HG03558 (cell line): Measurements from ENCODE around the gene NWD2.

Experiments used
- ATAC-seq: cut with Tn5 transposase; IDR thresholded peaks from one replicate; pipeline ENCODE4 v1.9.1; 2021; ENCODE audit warnings: moderate number of reproducible peaks; ENCODE audit not compliant: unreplicated experiment; ENCODE audit errors: extremely low read depth

The NWD2 gene

DNA sequence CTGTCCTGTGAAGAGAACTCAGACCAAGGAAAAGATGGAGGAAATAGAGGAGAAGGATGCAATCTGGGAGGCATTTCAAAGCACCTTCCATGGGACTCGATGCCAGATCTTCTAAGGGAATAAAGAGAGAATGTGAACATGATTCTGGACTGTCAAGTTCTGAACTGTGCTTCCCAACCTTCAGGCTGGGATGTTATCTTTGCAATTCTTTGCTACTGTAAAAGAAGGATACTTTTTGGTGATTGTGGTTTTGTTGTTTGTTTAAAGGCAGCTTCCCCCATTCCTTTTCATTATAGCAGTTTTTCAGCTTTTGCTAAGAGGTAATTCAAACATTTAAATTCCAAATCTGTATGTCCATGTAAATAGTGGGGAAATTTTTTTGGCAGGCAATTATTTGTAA is 217.3 kb downstream of the NWD2 start:
- no peak for ATAC-seq

DNA sequence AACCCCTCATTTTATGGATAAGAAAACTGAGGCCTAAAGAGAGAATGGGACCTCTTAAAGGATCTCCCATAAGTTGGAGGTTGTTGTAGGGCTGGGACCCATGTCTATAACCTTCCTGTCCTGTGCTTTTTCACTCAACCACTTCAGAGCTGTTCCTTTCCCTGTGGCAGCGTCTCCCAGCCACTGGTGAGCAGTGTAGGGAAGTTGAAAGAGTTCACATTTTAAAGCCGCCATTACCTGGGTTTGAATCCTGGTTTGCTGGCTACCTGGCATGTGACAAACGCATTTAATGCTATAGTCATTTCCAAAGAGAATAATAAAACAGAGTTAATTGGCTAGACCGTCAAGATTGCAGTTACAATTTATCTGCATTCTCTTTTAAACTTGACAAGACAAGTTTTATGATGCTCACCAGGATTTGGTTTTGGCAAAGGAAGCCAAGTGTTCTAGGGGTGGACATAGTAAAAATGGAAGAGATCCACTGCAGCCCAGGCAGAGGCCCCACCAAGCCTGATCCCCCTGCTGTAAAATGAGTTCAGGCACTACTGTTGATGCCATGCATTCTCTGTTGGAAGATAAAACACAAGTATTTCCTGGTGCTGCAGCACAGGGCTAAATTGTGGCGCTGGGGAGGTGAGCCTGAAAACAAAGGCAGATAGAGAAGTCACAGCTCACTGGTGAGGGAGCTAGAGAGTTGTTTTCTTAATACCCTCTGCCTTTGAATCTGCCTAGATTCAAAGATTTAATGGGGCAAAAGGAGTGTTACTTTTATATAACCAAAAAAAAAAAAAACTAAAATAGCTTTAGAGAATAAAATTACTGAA is 218.7 kb downstream of the NWD2 start:
- no peak for ATAC-seq

DNA sequence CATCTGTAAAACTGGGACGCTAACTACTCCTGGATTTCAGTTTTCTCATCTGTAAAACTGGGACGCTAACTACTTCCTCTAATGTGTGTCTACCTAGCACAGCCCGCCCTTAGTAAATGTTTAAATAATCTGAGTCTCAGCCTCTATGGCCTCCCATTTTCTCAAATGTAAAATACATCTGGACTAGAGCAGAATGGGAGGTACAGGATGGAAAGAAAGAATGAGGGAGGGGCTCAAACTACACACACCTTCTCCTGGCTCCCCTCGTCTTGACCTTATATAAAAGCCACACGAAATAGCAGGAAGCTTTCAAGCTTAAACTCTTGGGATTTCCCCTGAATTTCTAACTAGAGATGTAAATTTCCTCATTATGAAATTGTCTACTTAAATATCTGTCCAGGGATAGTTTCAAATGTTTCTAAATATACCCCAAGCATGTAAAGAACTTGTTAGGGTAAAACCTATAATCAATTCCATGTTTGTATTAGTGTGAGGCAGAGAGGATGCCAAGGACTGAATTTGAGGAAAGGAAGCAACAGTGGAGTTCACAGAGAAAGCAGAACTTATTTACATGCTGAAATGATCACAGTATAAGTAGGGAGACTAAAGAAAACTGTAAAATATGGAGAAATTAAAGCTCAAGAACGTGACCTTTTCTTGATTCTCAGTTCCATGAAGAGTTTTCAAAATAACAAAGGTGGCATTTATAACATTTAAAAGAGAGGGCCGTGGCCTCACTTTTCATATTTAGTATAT is 220.0 kb downstream of the NWD2 start:
- ATAC-seq = no peak

DNA sequence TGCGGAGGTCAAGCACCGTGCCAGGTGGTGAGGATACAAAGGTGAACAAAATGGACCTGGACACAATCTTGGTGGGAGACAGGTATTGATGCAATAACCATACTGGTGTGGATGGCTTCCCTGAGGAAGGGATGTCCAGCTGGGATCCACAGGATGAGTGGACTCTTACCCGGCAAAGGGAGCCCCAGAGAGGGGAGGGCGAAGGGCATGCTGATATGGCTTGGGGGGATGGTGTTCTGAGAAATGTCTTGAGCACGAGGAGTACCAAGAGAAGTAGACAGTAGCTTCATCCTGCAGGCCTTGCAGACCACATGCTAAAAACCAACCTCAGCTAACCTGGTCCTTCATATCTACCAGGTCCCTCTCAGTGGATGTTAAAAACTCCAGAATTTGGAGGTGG is 220.8 kb downstream of the NWD2 start:
- ATAC-seq = no peak

DNA sequence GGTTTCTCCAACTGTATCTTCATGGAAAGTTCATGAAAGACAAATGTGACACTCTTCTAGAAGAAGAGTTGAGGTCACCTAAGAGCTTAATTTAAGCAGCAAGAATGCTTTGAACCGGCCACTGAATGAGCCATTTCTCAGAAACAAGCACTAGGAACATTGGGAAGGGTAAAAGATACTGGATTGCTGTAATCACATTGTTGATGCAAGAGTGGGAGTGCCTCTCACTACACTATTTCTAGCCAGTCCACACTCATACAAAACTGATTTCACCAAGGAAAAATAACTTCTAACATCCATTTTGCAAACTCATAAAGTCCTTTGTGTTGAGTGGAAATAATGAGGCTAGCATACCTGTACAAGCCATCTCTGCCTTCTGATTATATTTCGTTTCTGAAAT is 221.3 kb downstream of the NWD2 start:
- no peak for ATAC-seq

DNA sequence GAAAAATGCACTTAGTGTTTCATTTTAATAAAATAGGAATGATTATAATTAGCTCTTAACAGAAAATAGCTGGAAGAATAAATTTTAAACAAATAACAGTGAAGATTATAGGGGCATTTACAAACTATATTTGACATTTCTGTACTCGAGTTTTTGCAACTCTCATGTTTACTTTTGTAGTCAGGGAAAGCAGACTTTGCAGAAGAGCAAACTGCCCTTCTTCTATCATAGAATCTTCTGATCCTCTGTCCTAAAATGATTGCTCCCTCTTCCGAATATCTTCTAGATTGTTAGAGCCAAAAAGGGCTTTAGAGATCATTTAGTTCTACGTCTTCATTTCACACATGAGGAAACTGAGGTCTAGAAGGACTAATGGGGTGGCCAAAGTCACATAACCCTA is 222.7 kb downstream of the NWD2 start:
- no peak for ATAC-seq

DNA sequence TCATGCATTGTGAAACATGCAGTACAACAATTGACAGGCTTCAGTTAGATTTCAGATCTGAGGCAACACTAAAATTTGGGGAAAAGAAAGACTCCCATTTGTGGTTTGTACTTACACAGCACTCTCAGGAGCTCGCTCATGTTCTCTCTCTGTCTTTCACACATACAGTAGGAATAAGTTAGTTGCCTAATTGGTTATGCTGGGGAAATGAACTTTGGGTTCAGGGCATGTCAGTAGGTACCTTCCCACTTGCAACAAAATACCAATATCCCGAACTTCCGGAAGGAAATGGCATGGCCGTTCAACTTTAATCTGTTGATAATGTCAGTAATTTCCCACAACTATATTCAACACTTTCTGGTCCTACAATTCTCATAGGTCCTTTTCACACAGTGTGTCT is 223.3 kb downstream of the NWD2 start:
- no peak for ATAC-seq

DNA sequence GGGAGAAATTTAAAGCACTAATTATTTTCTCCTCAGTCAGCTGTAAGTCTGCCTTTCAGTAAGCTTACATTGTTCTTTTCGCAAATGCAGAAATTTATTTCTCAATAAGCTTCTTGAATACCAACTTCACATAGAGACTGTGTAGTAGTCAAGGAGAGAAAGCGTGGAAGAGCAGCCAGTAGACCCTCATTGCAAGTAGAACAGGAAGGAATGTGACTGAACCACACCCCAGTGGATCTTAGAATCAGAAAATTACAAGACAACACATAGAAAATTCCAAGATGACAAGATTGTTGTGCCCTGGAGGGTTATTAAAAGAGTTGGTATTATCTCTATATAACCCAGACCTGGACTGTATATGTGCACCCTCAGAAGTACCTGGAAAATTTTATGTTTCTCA is 224.7 kb downstream of the NWD2 start:
- no peak for ATAC-seq

DNA sequence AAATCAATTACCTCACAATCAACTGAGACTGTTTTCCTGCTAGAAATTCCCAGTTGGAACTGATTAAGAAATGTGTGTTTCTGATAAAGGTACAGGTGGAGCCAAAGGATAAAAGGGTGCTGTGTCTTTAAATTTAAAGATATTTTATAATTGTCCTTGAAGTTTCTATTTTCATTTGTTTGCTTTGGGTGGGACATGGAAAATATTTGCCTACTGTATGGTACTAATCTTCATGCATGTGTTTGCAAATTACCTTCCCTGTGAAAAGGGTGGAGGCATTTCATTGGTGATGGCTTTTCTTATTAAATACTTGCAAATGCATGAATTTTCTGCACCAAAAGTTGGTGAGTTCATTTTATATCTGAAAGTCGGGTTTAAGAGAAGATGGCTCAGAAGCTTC is 225.7 kb downstream of the NWD2 start:
- ATAC-seq = no peak

DNA sequence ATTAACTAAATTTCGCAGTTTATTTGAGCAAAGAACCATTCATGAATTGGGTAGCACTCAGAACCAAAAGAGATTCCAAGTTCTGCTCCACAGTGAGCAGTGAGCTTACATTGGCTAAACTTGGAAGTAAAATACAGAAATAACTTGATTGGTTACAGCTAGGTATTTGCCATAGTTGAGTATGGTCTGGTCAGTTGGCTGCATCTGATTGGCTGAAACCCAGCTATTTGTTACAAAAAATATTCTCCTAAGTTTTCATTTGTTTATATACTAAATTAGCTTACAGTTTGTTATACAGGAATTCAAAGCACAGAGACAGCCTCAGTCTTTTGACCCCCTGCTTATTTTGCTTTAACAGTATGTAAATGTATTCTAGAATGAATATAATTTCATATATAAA is 226.6 kb downstream of the NWD2 start:
- ATAC-seq = no peak

DNA sequence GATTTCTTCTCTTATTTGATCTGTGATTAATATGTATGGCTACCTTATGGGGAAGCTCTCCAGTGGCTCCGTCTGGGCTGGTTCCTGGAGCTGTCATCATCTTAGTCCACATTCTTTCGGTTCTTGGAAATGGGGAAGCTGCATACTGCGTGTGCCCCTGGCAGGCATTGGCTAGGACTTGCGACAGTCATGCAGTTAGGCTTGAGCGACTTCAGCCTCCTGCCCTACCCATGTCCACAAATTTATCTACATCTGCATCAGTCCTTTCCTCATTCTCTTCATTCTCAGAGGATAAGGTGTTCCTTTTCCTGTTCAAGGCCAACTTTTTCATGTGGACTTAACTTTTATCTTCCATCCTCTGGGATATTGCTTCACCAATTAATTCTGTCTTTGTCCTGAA is 227.4 kb downstream of the NWD2 start:
- no peak for ATAC-seq

DNA sequence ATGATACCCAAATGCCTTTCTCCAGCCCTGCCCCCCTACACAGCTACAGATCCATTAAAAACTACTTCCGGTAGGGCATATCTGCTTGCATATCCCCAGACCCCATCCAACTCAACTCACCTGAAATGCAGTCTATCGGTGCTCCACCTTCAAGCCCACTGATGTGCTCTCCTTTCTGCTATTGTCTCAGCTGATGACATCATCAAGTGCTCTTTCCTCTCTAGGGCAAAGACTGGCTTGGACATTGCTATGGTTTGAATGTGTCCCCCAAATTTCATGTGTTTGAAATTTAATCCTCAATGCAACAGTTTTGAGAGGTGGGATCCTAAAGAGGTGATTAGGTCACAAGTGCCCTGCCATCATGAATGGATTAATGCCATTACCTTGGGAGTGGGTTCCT is 229.3 kb downstream of the NWD2 start:
- ATAC-seq = no peak

DNA sequence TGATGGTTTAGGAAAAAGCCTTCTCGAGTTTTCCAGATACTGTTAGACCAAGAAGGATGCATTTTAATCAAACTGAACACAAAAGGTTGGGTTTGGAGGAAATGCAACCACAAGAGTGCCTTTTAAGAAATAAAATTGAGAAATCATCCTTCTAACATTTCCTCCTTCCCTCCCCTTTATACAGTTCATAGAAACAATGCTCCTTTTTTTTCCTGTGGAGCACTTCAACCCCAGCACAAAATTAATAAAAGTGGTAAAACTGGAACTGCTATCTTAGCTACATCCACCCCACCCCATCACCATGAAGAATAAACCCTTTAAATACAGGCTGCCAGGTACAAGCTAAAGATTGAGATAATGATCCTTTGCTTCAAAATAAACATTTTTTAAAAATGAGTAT is 230.5 kb downstream of the NWD2 start:
- no peak for ATAC-seq

DNA sequence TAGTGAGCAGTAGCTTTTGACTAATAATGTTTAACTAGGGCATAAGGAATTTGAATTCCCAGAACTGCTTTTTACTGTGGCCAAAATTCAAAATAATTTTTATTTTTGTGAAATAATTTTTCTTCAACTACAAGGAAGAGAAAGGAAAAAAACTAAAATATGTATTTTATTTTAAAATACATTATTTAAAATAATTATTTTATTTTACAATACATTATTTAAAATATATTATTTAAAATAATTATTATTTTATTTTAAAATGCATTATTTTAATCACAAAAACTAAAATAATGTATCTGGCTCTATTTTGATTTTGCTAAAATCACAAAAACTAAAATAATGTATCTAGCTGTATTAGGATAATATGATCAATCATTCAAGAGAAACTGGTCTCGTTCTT is 231.2 kb downstream of the NWD2 start:
- no peak for ATAC-seq

DNA sequence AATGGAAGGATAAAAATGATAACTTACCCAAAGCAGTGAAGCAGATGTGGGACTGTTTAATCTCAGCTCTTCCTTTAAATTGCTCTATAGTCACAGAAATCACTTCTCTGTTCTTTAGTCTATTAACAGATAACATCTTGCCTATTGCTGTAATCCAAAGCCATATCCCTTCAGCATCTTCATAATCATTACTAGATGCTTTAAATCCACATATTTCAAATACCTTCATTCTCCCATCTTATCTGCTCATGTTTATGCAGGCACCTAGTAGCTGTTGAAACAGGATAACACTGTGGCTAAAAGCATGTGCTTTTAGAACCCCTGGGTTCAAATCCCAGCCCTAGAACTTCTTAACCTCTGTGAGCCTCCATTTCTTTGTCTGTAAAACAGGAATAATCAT is 231.7 kb downstream of the NWD2 start:
- ATAC-seq = no peak

DNA sequence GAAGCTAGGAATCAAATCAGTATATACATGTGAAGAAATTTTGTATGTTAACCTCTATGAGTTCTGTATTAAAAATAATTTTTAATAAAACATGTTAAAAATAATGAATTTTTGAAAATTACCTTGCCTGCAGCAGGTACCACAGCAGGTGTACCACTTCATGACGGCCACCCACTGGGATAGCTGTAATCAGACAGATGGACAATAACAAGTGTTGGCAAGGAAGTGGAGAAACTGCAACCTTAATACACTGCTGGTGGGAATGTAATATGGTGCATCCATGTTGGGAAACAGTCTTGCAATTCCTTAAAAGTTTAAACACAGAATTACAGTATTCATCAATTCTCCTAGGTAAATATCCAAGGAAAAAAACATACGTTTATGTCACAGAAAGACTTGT is 232.1 kb downstream of the NWD2 start:
- no peak for ATAC-seq

DNA sequence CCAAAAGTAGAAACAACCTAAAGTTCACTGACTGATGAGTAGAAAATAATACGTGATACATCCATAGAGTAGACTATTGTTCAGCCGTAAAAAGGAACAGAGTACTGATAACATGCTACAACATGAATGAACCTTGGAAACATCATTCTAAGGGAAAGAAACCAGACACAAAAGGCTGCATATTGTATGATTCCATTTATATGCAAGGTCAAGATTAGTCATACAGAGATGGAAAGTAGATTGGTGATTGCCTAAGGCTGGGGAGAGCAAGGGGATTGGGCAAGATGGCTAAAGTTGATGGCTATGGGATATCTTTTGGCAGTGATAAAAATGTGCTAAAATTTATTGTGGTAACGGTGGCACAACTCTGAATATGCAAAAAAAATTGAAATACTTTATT is 232.6 kb downstream of the NWD2 start:
- no peak for ATAC-seq

DNA sequence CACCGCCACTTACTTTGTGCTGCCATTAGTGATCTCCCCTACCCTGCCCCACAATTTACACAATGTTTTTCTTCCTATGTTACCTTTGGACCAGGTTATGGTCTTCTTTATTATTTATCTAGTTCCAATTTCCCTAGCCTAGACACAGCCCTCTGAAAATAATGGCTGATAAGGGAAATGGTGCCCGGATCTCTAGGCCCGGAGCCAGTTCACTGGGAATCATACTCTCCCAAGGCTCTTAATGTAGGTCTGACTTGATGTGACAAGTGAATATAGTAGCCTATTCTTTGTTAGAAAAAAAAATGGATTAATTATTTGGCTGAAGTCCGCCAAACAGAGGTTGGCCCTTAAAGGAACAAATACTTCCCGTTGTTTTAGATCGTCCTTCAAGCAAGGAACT is 233.6 kb downstream of the NWD2 start:
- no peak for ATAC-seq

DNA sequence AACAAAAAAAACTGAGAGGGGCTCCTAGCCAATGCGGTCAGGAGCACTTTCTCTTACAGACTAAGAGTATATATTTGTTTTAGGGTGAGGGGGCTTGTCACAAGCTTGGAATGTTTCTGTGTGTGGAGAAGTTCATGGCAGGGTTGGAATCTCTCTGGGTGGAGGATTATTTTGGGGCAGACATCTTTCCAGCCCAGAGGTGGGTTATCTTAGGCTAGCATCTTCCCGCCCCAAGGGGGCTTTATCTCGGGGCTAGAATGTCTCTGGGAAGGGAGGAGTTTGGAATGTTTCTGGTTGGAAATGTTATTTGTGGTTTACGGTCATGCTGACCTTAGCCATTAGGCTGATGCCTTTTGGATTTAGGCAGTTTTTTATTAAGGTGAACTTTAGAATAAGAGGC is 236.0 kb downstream of the NWD2 start:
- no peak for ATAC-seq

DNA sequence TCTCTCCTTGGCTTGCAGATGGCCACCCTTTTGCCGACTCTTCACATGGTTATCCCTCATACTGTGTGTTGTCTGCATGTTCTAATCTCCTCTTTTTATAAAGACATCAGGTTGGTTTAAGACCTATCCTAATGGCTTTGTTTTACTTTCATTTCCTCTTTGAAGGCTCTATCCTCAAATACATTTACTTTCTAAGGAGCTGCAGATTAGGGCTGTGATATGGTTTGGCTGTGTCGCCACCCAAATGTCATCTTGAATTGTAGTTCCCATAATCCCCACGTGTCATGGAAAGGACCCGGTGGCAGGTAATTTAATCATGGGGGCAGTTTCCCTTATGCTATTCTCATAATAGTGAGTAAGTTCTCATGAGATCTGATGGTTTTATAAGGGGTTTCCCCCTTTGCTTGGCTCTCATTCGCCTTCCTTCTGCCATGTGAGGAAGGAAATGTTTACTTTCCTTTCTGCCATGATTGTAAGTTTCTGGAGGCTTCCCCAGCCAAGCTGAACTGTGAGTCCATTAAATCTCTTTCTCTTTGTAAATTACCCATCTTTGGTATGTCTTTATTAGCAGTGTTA is 237.1 kb downstream of the NWD2 start:
- ATAC-seq = no peak

DNA sequence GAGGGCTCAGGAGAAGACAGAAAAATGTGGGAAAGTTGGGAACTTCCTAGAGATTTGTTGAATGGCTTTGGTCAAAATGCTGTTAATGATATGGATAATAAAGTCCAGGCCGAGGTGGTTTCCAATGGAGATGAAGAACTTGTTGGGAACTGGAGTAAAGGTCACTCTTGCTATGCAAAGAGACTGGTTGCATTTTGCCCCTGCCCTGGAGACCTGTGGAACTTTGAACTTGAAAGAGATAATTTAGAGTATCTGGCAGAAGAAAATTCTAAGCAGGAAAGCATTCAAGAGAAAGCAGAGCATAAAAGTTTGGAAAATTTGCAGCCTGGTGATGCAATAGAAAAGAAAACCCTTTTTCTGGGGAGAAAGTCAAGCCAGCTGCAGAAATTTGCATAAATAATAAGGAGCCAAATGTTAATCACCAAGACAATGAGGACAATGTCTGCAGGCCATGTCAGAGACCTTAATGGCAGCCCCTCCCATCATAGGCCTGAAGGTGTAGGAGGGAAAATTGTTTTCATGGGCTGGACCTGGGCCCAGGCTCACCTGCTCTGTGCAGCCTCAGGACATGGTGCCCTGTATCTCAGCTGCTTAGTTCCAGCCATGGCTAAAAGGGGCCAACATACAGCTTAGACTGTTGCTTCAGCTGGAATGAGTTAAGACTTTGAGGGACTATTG is 237.8 kb downstream of the NWD2 start:
- ATAC-seq = no peak
